Loucy (cell line): ENCODE data around the gene WFDC8.

Experiments used
- H2AFZ ChIP-seq: fragments of 200-600 bp; sonication (generic); 2 replicates; pipeline ENCODE4 v1.6.0; 2016; ENCODE audit warnings: antibody characterized with exemption, mild to moderate bottlenecking, low read length, moderate library complexity
- H3F3A ChIP-seq: fragments of 200-600 bp; 2 replicates; pipeline ENCODE4 v1.6.0; 2016; ENCODE audit warnings: antibody characterized with exemption, low read depth, mild to moderate bottlenecking
- H3K27me3 ChIP-seq: fragments of 200-600 bp; sonication (generic); 2 replicates; pipeline ENCODE4 v1.6.1; 2014; ENCODE audit warnings: low read length, mild to moderate bottlenecking; ENCODE audit not compliant: insufficient read depth, poor library complexity, severe bottlenecking
- H3K36me3 ChIP-seq: fragments of 200-600 bp; sonication (generic); 2 replicates; pipeline ENCODE4 v1.6.1; 2016; ENCODE audit warnings: low read length; ENCODE audit not compliant: insufficient read depth
- H3K4me1 ChIP-seq: fragments of 200-600 bp; sonication (generic); 2 replicates; pipeline ENCODE4 v1.5.1; 2014; ENCODE audit warnings: low read length, mild to moderate bottlenecking; ENCODE audit not compliant: insufficient read depth, poor library complexity, severe bottlenecking
- H3K4me2 ChIP-seq: fragments of 200-600 bp; sonication (generic); 2 replicates; pipeline ENCODE4 v1.6.0; 2014; ENCODE audit warnings: antibody characterized with exemption, low read length, low read depth, mild to moderate bottlenecking; ENCODE audit not compliant: poor library complexity, severe bottlenecking
- H3K4me3 ChIP-seq: fragments of 200-600 bp; sonication (generic); 2 replicates; pipeline ENCODE4 v1.5.1; 2014; ENCODE audit warnings: low read length, mild to moderate bottlenecking, mixed read lengths; ENCODE audit not compliant: poor library complexity, severe bottlenecking
- H3K79me2 ChIP-seq: fragments of 200-600 bp; sonication (generic); 2 replicates; pipeline ENCODE4 v1.6.1; 2014; ENCODE audit warnings: low read length; ENCODE audit not compliant: insufficient read depth
- H3K9ac ChIP-seq: fragments of 200-600 bp; sonication (generic); 2 replicates; pipeline ENCODE4 v1.6.0; 2014; ENCODE audit warnings: mild to moderate bottlenecking, low read depth, low read length, moderate library complexity; ENCODE audit not compliant: poor library complexity, severe bottlenecking
- H3K9me2 ChIP-seq: fragments of 200-600 bp; sonication (generic); replicated peaks from 2 replicates; pipeline ENCODE4 v1.6.1; 2016; ENCODE audit warnings: low read depth, low read length, mixed read lengths
- H3K9me3 ChIP-seq: fragments of 200-600 bp; sonication (generic); 2 replicates; pipeline ENCODE4 v1.6.1; 2014; ENCODE audit warnings: mild to moderate bottlenecking, antibody characterized with exemption, low read length, low read depth; ENCODE audit not compliant: insufficient read depth
- H4K20me1 ChIP-seq: fragments of 200-600 bp; sonication (generic); 2 replicates; pipeline ENCODE4 v1.6.0; 2014; ENCODE audit warnings: antibody characterized with exemption, low read length, mild to moderate bottlenecking; ENCODE audit not compliant: insufficient read depth, poor library complexity, severe bottlenecking
- EZH2phosphoT487 ChIP-seq: fragments of 200-600 bp; IDR thresholded peaks from 2 replicates; pipeline ENCODE4 v1.6.1; 2018; ENCODE audit warnings: antibody characterized with exemption, mild to moderate bottlenecking, moderate library complexity, borderline replicate concordance
- TF ChIP-seq, protein P1 (sequence below): fragments of 200-600 bp; sonication (generic); conservative IDR thresholded peaks from 2 replicates; pipeline ENCODE4 v1.5.1; 2014; ENCODE audit warnings: mild to moderate bottlenecking, antibody characterized with exemption, low read length

The WFDC8 gene

DNA sequence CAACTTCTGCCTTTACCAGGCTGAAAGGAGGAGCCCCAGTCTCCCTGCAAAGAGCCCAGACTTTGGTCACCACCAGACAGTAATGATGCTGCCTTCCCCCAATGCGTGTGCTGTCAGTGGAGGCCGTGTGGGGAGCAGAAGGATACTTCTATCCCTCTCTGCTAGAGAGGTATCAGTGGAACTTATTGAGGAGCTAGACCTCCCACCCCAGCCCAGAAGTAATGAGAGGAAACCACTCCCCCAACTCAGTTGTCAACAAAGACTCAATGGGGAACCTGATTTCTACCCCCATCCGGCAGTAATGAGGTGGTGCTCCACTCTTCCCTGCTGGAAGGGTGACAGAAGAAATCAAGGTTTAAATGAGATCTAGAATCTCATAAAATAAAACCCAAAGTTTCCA is 4.4 kb upstream of the WFDC8 start:
- Histone ChIP-seq H3K27me3 (no peaks in the 10 kb centered on the region), H3K9me3 (no peaks in the 10 kb centered on the region), H3K9me2 (no peaks in the 10 kb centered on the region), H4K20me1 (no peaks in the 10 kb centered on the region), H3K79me2 (no peaks in the 10 kb centered on the region), H2AFZ (no peak overlapping the region), H3K4me2 (no peak overlapping the region), H3K9ac (no peak overlapping the region), H3F3A (no peaks in the 10 kb centered on the region), H3K4me1 (no peaks in the 10 kb centered on the region), H3K4me3 (no peak overlapping the region), H3K36me3 (no peaks in the 10 kb centered on the region)
- TF ChIP-seq, protein P1, sequence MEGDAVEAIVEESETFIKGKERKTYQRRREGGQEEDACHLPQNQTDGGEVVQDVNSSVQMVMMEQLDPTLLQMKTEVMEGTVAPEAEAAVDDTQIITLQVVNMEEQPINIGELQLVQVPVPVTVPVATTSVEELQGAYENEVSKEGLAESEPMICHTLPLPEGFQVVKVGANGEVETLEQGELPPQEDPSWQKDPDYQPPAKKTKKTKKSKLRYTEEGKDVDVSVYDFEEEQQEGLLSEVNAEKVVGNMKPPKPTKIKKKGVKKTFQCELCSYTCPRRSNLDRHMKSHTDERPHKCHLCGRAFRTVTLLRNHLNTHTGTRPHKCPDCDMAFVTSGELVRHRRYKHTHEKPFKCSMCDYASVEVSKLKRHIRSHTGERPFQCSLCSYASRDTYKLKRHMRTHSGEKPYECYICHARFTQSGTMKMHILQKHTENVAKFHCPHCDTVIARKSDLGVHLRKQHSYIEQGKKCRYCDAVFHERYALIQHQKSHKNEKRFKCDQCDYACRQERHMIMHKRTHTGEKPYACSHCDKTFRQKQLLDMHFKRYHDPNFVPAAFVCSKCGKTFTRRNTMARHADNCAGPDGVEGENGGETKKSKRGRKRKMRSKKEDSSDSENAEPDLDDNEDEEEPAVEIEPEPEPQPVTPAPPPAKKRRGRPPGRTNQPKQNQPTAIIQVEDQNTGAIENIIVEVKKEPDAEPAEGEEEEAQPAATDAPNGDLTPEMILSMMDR: no peak
- no peak for TF ChIP-seq EZH2phosphoT487

DNA sequence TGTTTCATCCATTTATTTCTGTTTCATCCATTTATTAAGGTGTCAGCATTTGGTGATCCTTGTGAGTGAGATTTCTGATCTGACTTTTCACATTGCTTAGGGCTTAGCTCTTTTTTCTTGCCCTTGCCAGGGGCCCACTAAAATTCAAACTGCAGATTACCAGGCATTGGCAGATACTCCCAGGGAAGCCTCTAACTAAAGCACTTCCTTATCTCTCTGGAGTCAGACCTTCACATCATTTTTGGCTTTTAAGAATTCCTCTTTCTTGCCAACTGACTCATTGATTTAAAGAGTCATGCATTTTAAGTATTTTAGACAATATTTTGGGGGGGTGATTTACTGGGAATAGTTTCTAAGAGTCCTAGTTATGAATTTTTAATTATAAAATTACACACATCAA is 2.6 kb upstream of the WFDC8 start:
- no peaks in the 10 kb centered on the region for H3K9me2 ChIP-seq
- H3K9me3 ChIP-seq: no peaks in the 10 kb centered on the region
- no peak overlapping the region for H3K4me3 ChIP-seq
- no peak overlapping the region for H2AFZ ChIP-seq
- no peaks in the 10 kb centered on the region for H3K79me2 ChIP-seq
- H4K20me1 ChIP-seq: no peaks in the 10 kb centered on the region
- no peaks in the 10 kb centered on the region for H3K36me3 ChIP-seq
- no peaks in the 10 kb centered on the region for H3K4me1 ChIP-seq
- no peak overlapping the region for H3K4me2 ChIP-seq
- no peak overlapping the region for H3K9ac ChIP-seq
- TF ChIP-seq, protein P1: no peak
- no peak for TF ChIP-seq EZH2phosphoT487
- no peaks in the 10 kb centered on the region for H3K27me3 ChIP-seq
- no peaks in the 10 kb centered on the region for H3F3A ChIP-seq

DNA sequence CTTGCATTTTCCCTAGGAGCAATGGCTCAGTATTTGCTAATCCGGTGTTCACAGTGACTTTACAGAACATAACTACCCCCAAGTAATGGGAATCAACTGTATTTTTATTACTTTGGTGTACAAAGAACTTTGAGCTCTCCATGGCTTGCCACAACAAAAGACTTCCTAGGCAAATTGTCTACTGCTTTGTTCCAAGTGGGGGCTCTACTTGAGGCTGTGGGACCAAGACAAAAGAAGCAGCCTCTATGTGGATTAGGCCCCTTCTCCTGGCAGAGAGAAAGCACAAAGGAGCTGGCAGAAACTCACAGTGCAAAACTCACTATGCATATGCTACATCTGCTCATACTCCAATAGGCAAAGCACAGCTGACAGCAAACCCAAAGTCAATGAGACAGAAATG is 853 bp downstream of the WFDC8 start:
- no peak overlapping the region for H3K4me3 ChIP-seq
- no peak overlapping the region for H2AFZ ChIP-seq
- TF ChIP-seq, protein P1: no peak
- no peak for TF ChIP-seq EZH2phosphoT487

More for the DNA sequence above, 853 bp downstream of the WFDC8 start:
- H3K4me2 ChIP-seq: no peak overlapping the region
- no peaks in the 10 kb centered on the region for H3K27me3 ChIP-seq
- no peaks in the 10 kb centered on the region for H3K79me2 ChIP-seq
- H3K9me2 ChIP-seq: no peaks in the 10 kb centered on the region
- H3K9ac ChIP-seq: no peak overlapping the region
- no peaks in the 10 kb centered on the region for H3K9me3 ChIP-seq
- no peaks in the 10 kb centered on the region for H4K20me1 ChIP-seq
- H3K4me1 ChIP-seq: no peaks in the 10 kb centered on the region
- no peaks in the 10 kb centered on the region for H3K36me3 ChIP-seq
- H3F3A ChIP-seq: no peaks in the 10 kb centered on the region
